ENCODE measurements around the gene NIP7.

The NIP7 gene

DNA sequence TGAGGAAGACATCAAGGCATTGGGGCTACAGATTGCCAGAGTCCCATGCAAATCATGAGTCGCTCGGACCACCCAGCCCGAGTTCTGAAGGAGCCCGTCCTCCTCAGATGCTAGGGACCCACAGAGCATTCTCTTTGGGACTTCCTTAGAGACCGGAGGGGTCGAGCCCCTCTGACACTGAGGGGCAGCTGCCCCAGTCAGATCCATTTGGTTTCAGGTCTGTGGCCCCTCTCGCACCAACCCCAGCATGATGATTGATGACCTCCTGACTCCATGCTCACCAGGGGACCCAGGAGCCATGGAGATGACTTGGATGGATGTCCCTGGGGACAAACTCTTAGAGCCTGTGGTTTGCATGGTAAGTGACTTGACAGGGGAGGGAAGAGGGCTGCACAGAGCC lies 17.2 kb upstream of the NIP7 start:
- no peak overlapping the region for H3K4me3 ChIP-seq (ENCODE audit: low read depth, low read length)
- TF ChIP-seq, protein P1, sequence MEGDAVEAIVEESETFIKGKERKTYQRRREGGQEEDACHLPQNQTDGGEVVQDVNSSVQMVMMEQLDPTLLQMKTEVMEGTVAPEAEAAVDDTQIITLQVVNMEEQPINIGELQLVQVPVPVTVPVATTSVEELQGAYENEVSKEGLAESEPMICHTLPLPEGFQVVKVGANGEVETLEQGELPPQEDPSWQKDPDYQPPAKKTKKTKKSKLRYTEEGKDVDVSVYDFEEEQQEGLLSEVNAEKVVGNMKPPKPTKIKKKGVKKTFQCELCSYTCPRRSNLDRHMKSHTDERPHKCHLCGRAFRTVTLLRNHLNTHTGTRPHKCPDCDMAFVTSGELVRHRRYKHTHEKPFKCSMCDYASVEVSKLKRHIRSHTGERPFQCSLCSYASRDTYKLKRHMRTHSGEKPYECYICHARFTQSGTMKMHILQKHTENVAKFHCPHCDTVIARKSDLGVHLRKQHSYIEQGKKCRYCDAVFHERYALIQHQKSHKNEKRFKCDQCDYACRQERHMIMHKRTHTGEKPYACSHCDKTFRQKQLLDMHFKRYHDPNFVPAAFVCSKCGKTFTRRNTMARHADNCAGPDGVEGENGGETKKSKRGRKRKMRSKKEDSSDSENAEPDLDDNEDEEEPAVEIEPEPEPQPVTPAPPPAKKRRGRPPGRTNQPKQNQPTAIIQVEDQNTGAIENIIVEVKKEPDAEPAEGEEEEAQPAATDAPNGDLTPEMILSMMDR (IDR thresholded peaks at IDR 0.05; ENCODE audit: low read depth, low read length, missing control alignments) = no peak
- no peak for DNase-seq (ENCODE audit: low read depth)
- in situ Hi-C loops (cut with HindIII; ENCODE audit: low sequenced_read_pairs) = no loop called here

- H3K4me3 ChIP-seq (ENCODE audit: low read depth, low read length) = no peak overlapping the region
- TF ChIP-seq, protein P1 (IDR thresholded peaks at IDR 0.05; ENCODE audit: low read depth, low read length, missing control alignments) = no peak
- DNase-seq (ENCODE audit: low read depth) = no peak
- in situ Hi-C loops (cut with HindIII; ENCODE audit: low sequenced_read_pairs) = no loop called here
Observed at GRCh38 chr16:69323415-69323814, 16.2 kb upstream of the NIP7 start.

DNA sequence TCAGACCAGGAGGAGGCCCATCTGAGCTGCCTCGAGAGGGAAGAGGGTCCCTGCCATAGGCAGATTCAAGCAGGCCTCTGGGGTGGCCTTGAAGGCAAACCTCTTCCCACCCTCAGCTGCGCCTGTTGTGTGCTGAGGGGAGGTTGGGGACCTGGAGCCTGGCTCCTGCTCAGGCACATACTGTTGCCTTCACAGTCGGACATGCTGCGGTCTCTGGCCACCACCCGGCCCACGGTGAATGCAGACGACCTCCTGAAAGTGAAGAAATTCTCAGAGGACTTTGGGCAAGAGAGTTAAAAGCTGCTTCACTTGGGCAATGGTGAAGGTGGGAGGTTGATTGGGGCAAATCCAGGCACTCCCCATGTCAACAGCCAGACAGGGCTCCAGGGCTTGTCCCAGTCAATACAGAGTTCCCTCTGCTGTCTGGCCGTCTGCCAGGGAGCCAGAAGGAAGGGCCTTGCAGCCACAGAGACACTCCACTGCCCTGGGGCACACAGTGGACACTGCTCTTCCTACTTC lies 15.5 kb upstream of the NIP7 start:
- H3K4me3 ChIP-seq (ENCODE audit: low read depth, low read length) = no peak overlapping the region
- in situ Hi-C loops (cut with HindIII; ENCODE audit: low sequenced_read_pairs) = no loop called here
- DNase-seq (ENCODE audit: low read depth) = no peak
- TF ChIP-seq, protein P1 (IDR thresholded peaks at IDR 0.05; ENCODE audit: low read depth, low read length, missing control alignments) = no peak

GRCh38 chr16:69324585-69325253 lies 14.9 kb upstream of the NIP7 start:
- no peak for DNase-seq (ENCODE audit: low read depth)
- in situ Hi-C loops (cut with HindIII; ENCODE audit: low sequenced_read_pairs) = no loop called here
- no peak overlapping the region for H3K4me3 ChIP-seq (ENCODE audit: low read depth, low read length)
- TF ChIP-seq, protein P1 (IDR thresholded peaks at IDR 0.05; ENCODE audit: low read depth, low read length, missing control alignments) = no peak

GRCh38 chr16:69325784-69326171 lies 13.8 kb upstream of the NIP7 start:
- no peak for DNase-seq (ENCODE audit: low read depth)
- TF ChIP-seq, protein P1 (IDR thresholded peaks at IDR 0.05; ENCODE audit: low read depth, low read length, missing control alignments) = no peak
- no peak overlapping the region for H3K4me3 ChIP-seq (ENCODE audit: low read depth, low read length)
- in situ Hi-C loops (cut with HindIII; ENCODE audit: low sequenced_read_pairs) = no loop called here

DNA sequence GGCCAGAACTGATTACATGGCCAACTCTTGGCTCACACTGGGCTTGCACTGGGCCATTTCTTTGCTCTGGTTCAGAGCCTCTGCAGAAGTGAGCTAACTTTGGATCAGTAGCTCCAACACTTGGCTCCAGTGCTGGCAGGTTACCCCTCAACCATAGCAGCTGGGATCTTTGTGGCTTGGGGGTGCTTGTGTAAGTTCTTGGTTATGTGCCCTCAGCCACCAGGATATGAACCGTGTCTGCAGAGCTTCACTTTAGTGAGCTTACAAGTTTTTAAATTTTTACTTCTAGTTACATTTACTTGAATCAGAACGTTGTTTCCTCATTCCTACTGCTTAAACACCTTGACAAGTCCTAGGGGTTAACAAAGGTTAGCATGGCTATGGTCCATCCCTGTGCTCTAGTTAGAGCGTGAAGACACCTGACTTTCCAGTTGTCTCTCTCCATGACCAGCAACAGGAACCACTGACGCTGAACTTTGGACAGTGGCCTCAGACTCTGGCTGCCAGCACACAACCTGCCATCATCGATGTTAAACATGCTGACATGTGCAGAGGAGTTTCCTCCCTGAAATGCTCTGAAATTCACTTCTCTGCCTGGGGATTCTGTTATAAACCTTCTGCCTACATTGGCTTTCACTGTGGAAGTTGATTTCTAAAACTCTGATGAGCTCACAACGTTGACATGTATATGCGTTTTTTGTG lies 13.2 kb upstream of the NIP7 start:
- DNase-seq (ENCODE audit: low read depth) = no peak
- TF ChIP-seq, protein P1 (IDR thresholded peaks at IDR 0.05; ENCODE audit: low read depth, low read length, missing control alignments) = no peak
- no peak overlapping the region for H3K4me3 ChIP-seq (ENCODE audit: low read depth, low read length)
- in situ Hi-C loops (cut with HindIII; ENCODE audit: low sequenced_read_pairs) = no loop called here

Measured in astrocyte of the cerebellum (primary cell).